ENCODE measurements around the gene YOD1. TPM values are rescaled to one million over a fixed set of nuclear protein-coding genes. Genes with fewer than 3 reads are reported as not detected.

The YOD1 gene
- total and polyA plus RNA-seq, 2 of the 13 experiments (the other 11 are each of a cell fraction or from before 2014, with no cell fraction given): 3.4 to 9.1 TPM

DNA sequence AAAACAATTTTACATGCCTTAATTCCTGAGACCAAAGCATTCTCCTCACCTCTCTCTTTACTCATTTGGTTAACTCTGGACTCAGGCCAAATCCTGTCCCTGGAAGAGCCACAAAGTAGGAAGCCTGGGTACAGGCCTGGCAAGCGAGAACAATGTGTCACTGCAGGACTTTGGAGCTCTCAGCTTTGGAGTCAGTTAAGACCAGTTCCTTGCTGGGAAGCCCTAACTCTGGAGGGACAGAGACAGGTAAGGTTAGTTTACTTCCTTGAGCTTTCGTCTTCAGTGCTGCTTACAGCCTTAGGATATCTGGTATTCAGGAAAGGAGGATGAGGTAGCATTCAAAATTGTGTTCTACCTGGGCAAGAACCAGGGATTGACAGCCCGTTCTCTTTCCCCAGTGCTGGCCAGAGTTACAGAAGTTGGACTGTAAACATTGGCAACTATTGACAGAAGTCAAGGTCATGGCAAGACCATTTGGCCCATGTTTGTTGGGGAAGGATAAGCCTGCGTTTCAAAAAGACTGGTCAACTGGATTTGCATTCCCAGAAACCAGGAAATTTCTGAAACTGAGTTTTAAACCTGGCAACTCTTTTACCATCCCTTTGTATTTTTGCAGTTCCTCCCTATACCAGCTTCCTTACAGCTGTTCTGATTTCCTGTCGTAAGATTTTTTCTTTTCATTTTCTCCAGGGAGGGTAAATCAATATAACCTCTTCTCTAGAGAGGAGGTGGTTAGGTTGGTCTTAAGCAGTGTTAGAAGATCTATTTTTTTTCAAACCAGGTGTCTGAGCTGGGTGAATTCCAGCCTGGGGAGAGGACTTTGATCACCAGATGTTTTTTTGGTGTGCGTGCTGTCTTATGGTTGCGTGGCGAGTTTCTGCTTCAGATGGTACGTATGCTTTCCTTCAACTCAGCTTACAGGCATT lies 38.0 kb upstream of the YOD1 start, which contains the start of gene C4BPB (continued):
- TF ChIP-seq RFX5 (IDR thresholded peaks at IDR 0.05; ENCODE audit: low read depth, low read length): 0 out of 2 replicates have a peak, but pooled peaks have one; percentile 13
- TF ChIP-seq SNAI1 (CRISPR knock-in tag; IDR thresholded peaks at IDR 0.05; ENCODE audit: borderline replicate concordance): no peak
- TF ChIP-seq, protein P1, sequence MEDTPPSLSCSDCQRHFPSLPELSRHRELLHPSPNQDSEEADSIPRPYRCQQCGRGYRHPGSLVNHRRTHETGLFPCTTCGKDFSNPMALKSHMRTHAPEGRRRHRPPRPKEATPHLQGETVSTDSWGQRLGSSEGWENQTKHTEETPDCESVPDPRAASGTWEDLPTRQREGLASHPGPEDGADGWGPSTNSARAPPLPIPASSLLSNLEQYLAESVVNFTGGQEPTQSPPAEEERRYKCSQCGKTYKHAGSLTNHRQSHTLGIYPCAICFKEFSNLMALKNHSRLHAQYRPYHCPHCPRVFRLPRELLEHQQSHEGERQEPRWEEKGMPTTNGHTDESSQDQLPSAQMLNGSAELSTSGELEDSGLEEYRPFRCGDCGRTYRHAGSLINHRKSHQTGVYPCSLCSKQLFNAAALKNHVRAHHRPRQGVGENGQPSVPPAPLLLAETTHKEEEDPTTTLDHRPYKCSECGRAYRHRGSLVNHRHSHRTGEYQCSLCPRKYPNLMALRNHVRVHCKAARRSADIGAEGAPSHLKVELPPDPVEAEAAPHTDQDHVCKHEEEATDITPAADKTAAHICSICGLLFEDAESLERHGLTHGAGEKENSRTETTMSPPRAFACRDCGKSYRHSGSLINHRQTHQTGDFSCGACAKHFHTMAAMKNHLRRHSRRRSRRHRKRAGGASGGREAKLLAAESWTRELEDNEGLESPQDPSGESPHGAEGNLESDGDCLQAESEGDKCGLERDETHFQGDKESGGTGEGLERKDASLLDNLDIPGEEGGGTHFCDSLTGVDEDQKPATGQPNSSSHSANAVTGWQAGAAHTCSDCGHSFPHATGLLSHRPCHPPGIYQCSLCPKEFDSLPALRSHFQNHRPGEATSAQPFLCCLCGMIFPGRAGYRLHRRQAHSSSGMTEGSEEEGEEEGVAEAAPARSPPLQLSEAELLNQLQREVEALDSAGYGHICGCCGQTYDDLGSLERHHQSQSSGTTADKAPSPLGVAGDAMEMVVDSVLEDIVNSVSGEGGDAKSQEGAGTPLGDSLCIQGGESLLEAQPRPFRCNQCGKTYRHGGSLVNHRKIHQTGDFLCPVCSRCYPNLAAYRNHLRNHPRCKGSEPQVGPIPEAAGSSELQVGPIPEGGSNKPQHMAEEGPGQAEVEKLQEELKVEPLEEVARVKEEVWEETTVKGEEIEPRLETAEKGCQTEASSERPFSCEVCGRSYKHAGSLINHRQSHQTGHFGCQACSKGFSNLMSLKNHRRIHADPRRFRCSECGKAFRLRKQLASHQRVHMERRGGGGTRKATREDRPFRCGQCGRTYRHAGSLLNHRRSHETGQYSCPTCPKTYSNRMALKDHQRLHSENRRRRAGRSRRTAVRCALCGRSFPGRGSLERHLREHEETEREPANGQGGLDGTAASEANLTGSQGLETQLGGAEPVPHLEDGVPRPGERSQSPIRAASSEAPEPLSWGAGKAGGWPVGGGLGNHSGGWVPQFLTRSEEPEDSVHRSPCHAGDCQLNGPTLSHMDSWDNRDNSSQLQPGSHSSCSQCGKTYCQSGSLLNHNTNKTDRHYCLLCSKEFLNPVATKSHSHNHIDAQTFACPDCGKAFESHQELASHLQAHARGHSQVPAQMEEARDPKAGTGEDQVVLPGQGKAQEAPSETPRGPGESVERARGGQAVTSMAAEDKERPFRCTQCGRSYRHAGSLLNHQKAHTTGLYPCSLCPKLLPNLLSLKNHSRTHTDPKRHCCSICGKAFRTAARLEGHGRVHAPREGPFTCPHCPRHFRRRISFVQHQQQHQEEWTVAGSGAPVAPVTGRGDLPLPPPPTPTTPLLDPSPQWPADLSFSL (CRISPR knock-in tag; IDR thresholded peaks at IDR 0.05): no peak
- no peak for TF ChIP-seq SNAPC2 (CRISPR knock-in tag; IDR thresholded peaks at IDR 0.05)
- TF ChIP-seq HOXA7 (CRISPR knock-in tag; IDR thresholded peaks at IDR 0.05): no peak
- TF ChIP-seq ZFP1 (CRISPR knock-in tag; IDR thresholded peaks at IDR 0.05): 0 out of 2 replicates have a peak, but pooled peaks have one; percentile 67
- TF ChIP-seq PAWR (CRISPR knock-in tag; IDR thresholded peaks at IDR 0.05; ENCODE audit: borderline replicate concordance): no peak
- TF ChIP-seq SIN3B (IDR thresholded peaks at IDR 0.05; ENCODE audit: low read length): no peak
- TF ChIP-seq, protein P2, sequence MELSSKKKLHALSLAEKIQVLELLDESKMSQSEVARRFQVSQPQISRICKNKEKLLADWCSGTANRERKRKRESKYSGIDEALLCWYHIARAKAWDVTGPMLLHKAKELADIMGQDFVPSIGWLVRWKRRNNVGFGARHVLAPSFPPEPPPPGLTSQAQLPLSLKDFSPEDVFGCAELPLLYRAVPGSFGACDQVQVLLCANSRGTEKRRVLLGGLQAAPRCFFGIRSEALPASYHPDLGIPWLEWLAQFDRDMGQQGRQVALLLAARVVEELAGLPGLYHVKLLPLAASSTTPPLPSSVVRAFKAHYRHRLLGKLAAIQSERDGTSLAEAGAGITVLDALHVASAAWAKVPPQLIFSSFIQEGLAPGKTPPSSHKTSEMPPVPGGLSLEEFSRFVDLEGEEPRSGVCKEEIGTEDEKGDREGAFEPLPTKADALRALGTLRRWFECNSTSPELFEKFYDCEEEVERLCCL (CRISPR knock-in tag; IDR thresholded peaks at IDR 0.05; ENCODE audit: borderline replicate concordance): peak; percentile 71; the same call in 1 of the 2 replicates
- TF ChIP-seq, protein P3, sequence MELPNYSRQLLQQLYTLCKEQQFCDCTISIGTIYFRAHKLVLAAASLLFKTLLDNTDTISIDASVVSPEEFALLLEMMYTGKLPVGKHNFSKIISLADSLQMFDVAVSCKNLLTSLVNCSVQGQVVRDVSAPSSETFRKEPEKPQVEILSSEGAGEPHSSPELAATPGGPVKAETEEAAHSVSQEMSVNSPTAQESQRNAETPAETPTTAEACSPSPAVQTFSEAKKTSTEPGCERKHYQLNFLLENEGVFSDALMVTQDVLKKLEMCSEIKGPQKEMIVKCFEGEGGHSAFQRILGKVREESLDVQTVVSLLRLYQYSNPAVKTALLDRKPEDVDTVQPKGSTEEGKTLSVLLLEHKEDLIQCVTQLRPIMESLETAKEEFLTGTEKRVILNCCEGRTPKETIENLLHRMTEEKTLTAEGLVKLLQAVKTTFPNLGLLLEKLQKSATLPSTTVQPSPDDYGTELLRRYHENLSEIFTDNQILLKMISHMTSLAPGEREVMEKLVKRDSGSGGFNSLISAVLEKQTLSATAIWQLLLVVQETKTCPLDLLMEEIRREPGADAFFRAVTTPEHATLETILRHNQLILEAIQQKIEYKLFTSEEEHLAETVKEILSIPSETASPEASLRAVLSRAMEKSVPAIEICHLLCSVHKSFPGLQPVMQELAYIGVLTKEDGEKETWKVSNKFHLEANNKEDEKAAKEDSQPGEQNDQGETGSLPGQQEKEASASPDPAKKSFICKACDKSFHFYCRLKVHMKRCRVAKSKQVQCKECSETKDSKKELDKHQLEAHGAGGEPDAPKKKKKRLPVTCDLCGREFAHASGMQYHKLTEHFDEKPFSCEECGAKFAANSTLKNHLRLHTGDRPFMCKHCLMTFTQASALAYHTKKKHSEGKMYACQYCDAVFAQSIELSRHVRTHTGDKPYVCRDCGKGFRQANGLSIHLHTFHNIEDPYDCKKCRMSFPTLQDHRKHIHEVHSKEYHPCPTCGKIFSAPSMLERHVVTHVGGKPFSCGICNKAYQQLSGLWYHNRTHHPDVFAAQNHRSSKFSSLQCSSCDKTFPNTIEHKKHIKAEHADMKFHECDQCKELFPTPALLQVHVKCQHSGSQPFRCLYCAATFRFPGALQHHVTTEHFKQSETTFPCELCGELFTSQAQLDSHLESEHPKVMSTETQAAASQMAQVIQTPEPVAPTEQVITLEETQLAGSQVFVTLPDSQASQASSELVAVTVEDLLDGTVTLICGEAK (IDR thresholded peaks at IDR 0.05): no peak
- TF ChIP-seq, protein P3 (CRISPR knock-in tag; IDR thresholded peaks at IDR 0.05): peak; percentile 37; the same call in 1 of the 2 replicates
- TF ChIP-seq TEAD2 (CRISPR knock-in tag; IDR thresholded peaks at IDR 0.05): no peak
